Peyer's patch (tissue), 4 donors: ENCODE results near the gene TAF12.

ENCODE experiments used
- CTCF ChIP-seq, 6 experiments: fragments of 450-650 bp in 4 of 6; fragments of 200-600 bp in 2 of 6; sonication (generic) in 1 of 6; IDR thresholded peaks; one replicate each; pipeline ENCODE4 v1.5.1; 2017 to 2019; ENCODE audit warnings: antibody characterized with exemption in 6 of 6, mild to moderate bottlenecking in 3 of 6, moderate library complexity in 1 of 6
- POLR2A ChIP-seq, 2 donors: fragments of 450-650 bp; IDR thresholded peaks; one replicate each; pipeline ENCODE4 v1.5.1; 2017; ENCODE audit warnings: antibody characterized with exemption in 2 of 2, mild to moderate bottlenecking in 2 of 2, moderate library complexity in 2 of 2

GRCh38 chr1:28632560-28632959 is 10.3 kb downstream of the TAF12 start:
- no peak for TF ChIP-seq POLR2A (IDR thresholded peaks at IDR 0.05)
- TF ChIP-seq CTCF (IDR thresholded peaks at IDR 0.05) = no peak
